ENCODE results near the gene PTCH1.

The PTCH1 gene

DNA sequence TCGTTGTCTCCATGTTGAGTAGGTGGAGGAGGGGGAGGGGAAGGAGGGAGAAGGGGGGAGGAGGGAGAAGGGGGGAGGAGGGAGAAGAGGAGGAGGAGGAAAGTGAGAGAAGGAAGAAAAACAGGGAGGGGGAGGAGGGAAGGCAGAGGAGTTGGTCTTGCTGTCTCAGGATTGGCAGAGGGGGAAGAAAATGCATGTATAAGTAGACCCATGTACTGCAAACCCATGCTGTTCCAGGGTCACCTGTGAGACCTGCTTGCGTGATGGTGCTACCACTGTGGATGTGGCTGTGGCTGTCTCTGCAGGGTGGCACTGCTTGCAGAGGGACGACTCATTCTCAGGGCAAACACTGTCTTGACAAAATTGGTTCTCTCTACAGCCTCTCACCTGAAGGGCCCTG is 76.3 kb downstream of the PTCH1 start:
- DNase-seq (ENCODE audit: low read depth in 2 of 2), result no peak

DNA sequence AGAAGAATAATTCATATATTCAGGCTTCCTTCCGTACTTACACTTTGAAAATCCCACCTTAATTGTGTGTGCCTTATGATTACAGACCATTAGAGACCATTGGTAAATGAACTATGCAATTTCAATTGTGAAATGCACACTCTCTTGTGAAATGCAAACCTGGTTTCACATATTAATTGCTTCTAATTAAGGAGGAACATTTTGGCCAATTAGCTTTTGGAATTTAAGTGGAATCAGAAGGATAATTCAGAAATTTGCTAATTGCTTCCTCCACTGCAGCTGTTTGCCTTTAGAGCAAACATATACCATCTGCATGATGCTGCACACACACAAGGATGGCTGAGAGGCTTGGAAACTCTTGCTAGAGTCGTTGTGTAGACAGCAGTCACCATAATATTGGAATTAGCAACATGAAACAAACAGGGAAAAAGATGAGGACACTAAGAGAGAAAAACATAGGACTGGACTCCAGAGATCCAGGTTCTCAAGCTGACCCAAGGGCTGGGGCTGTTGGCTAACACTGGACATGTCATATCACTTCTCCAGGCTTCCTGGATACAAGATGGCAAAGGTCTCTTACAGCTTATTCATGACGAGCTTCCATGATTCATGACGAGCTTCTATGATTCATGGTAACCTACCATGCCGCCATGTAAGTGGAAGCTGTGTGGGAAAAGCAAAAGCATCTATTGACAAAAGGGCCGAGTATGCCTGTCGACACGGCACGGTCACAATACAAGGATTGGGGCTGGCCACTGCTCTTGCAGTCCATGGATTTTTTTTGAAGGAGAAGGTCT is 78.0 kb downstream of the PTCH1 start:
- no peak for DNase-seq (ENCODE audit: low read depth in 2 of 2)

DNA sequence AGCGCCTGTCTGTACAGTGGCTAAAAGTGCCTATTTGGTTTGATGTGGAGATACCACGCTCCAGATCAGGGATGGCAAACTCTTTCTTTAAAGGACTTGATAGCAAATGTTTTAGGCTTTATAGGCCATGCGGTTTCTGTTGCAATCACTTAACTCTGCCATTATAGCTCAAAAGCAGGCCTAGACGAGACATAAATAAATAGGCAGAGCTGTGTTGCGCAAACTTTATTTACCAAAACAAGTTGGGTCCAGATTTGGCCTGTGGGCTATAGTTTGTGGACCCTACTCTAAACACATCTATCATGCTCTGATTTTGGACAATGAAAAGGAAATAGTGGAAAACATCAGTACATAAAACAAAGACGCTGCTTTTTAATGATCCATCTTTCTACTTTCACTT is 79.2 kb downstream of the PTCH1 start:
- DNase-seq (ENCODE audit: low read depth in 2 of 2), result no peak

DNA sequence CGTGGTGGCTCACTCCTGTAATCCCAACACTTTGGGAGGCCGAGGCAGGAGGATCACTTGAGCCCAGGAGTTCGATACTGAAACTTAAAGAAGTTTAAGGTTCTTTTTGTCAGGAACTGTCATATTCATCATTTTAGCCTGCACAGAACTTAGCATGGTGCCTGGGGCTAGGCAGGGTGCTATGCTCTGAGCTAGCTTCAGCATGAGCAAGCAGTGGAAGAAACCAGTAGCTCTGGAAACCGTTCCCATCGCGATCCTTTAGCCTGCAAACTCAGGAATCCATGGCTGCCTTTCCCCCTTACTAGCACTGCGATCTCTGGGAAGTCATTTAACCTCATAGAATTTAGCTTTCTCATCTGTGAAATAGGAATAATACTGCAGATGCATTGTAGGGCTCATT is 80.4 kb downstream of the PTCH1 start:
- DNase-seq (ENCODE audit: low read depth in 2 of 2), result no peak

DNA sequence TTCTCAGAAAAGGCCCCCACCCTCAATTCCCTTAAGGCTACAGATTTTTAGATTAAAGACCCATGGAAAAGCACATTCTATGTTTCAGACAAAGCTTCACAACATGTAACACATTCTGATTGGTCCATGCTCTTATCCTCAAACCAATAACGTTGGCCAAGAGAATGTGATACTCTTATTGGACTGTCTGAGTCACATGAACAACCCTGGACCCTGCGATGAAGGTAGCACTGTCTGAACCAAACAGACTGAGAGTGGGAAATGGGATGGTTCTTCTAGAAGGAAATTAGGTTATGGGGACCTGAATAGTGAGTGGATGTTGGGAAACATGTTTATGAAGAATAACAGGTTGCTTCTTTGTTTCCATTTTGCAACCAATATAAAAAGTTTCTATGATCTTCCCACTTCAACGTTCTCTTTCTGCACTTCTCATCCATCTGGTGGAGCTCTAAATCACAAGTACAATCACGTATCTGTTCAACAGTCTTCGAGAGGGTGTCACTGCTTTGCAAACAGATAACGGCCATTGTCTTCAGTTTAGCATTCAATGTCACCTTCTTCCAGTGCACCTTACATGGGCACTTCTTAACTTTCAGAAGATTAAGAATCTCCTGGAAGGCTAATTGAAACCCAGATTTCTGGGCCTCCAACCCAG is 81.6 kb downstream of the PTCH1 start:
- DNase-seq (ENCODE audit: low read depth in 2 of 2), result no peak

DNA sequence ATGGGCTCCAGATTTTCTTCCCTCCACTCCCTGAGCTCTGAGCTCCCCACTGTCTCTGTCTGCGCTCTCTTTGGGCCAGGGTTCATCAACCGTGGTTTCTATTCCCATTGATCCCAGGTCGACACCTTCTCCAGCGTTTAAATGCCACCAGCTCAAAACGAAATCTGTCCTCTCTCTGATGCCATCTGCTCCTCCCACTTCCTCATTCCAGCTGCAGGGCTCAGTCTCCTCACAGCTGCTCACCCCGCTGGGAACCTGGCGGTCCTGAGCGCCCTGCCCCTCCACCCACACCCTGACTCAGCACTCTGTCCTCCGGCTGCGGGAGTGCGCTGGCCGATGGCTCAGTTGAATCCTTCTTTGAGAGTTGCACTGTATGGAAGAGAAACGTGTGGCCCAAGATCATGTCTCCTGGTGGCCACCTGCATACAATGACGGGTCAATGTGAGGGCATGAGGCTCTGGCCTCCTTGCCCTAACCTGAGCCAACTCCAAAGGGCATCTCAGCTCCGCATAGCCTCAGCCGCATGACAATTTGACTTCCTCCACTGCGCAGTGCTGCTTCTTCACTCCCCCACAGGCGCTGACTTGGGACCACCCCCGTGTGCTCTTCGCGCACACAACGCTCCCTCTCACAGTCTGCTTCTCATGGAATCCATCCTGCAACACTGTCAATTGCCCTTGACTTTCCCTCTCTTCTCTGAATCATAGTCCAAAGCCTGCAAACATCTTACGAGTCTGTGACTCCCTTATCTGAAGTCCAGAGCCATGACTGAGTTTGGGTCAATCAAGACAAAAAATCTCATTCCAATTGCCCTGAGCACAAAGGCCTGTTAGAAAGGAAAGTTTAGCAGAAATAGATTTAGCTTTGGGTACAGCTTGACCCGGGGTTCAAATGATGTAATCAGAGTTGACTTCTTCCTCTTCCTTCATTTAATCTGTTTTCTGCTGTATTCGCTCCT is 82.4 kb downstream of the PTCH1 start:
- no peak for DNase-seq (ENCODE audit: low read depth in 2 of 2)

DNA sequence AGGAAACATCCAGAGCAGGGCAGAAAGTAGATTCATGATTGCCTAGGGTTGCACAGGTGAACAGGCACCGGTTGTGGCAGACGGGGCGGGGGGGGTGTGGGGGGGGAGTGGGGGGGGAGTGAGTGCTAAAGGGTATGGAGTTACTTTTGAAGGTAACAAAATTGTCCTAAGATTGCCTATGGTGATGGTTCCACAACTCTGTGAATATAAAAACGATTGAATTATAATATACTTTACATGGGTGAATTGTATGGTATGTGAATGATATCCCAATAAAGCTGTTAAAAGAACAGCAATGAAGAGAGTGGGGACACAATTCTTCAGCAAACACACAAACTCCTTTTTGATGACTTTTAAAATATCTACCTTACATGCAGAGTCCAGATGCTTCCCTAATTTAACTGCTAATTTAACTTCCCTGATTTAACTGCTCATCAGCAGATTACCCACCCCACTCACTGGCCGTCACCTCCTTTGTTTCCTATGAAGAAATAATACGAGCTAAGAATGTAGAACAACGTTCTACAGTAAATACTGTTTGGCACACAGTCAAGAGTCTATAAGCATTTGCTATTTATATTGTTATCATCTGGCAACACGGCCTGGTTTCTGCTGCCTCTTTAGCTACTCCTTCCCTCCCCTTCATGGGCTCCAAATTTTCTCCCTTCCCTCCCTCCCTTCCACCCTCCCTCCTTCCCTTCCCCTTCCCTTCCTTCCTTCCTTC is 83.5 kb downstream of the PTCH1 start:
- DNase-seq (ENCODE audit: low read depth in 2 of 2), result no peak

DNA sequence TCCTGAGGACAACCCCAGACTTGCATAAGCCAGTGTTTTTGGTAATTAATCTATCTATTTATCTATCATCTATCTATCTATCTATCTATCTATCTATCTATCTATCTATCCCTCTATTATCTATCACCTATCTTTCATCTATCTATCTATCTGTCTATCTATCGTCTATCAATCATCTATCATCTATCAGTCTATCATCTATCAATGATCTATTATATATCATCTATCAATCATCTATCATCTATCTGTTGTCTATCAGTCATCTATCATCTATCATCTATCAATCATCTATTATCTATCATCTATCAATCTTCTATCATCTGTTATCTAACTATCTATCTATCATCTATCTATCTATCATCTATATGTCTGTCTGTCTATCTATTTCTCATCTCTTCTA is 85.5 kb downstream of the PTCH1 start:
- DNase-seq (ENCODE audit: low read depth in 2 of 2), result no peak

DNA sequence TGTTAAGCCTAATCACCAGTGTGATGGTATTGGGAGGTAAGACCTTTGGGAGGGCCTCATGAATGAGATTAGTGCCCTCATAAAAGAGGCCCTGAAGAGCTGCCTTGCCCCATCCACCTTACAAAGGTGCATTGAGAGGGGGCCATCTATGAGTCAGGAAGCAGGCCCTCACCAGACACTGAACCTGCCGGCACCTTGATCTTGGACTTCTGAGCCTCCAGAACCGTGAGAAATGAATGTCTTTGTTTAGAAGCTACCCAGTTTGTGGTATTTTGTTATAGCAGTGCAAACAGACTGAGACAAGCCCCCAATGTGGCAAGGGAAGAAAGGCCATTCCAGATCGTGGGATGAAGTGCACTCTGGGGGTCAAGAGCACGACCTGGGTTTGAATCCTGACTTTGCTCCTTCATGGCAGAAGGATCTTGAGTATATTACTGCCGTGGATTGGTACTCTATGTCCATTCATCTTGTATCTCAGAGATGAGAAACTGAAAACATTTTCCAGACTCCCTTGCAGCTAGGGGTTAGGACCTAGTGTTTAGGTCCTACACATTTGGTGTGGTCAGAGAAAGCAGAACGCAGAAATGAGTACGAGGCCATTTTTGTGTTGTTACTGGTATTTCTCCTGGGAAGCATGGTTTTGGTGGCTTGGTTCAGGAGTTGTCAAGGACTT is 86.7 kb downstream of the PTCH1 start:
- no peak for DNase-seq (ENCODE audit: low read depth in 2 of 2)

DNA sequence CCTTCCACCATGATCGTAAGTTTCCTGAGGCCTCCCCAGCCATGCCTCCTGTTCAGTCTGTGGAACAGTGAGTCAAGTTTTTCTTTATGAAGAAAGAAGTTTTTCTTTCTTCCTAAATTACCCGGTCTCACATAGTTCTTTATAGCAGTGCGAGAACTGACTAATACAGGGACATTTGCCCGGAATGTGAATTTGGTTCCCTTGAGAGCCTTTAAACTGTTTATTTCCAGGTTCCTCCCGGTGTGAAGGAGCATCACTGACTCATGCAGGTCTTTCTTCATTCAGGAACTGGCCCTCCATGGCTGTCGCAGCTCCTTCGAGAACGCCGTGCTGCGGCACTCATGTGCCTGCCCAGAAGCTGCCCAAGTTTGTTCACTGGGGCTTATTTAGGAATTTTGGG is 87.7 kb downstream of the PTCH1 start:
- no peak for DNase-seq (ENCODE audit: low read depth in 2 of 2)

DNA sequence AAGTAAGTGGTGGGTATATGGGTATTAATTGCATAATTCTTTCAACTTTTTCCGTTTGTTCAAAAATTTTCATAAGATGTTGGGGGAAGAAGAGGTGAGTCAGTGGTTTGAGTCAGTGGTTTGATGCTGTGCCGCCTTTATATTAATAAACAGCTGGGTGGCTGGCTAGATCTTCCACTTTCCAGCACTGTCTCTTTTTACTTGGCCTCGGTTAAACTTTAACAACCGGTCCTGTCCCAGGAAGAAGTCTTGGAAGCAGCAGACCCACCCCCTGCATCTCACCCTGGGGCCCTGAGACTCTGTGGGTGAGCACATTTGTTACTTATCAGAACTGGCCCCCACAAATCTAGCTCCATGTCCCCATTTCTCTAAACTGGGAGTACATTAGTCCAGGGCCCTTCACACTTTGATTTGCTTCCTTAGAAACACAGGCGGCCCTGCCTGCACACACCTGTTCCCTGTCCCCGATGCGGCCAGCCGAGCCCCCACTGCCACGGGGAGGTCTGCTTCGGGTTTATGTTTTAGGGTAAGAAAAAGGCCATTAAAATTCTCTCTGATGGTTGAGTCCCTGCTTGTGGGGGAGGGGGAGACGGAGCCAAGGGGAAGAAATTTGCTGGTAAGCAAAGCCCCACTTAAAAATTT is 90.7 kb downstream of the PTCH1 start:
- DNase-seq (ENCODE audit: low read depth in 2 of 2), result no peak

DNA sequence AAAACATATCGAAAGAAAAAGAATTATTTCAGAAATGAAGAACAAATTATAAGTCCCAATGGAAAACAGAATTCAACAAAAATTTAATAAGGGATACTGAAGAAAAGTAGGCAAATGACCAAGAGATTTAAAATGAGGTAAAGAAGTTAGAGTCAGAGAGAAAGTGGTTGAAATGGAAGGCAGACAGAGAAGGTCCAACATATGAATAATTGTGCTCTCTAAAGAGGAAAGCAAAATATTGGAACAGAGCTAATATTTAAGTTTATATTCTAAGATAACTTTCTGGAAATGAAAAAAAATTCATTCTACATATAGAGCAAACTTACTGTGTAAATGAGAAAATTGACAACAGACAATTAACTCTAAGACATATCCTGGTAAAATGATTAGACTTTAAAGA is 94.1 kb downstream of the PTCH1 start:
- no peak for DNase-seq (ENCODE audit: low read depth in 2 of 2)

DNA sequence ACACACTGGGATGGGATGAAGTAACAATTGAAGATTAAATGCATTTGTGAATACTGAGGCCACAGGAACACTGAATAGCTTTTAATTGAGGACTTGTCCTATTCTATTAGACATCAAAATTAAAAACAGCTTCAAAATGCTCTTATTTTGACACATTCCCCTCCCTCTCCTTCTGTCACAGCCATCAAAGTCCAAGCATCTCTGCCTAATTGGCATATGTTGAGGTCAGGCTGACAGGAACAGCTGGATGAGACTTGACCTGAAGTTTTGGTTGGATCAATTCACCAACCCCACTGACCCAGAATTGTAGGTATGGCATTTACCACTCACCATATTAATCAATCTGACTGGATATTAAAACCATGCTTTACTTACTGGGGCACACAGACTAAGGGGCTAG is 96.3 kb downstream of the PTCH1 start:
- no peak for DNase-seq (ENCODE audit: low read depth in 2 of 2)

DNA sequence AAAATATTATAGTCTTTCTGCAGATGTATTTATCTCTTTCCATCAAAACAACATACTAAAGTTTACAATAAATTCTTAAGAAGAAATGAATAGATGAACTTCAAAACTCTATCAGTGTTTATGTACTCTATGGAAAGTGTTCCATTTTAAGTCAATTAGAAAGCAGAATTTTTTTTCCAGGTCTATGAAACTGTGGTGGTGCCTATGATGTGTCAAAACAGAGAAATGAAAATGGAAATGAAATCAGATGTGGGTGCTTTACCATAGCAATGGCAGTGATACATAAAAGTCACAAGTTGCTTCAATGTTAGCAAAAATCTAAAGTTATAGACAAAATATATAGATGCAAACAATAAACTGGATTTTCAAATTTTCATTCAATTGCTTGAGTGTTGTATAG is 97.3 kb downstream of the PTCH1 start:
- DNase-seq (ENCODE audit: low read depth in 2 of 2), result no peak

DNA sequence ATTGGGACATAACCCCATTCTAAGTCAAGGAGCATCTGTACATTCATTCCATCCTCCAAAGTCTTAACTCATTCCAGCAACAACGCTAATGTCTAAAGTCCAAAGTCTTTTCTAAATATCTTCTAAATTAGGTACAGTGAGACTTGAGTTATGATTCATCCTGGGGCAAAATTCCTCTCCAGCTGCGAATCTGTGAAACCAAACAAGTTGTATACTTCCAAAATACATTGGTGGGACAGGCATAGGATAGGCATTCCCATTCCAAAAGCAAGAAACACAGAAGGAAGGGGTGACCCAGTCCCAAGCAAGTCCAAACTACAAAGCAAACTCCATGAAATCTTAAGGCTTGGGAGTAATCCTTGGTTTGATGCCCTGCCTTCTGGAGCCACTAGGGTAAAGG is 101.6 kb downstream of the PTCH1 start:
- no peak for DNase-seq (ENCODE audit: low read depth in 2 of 2)

DNA sequence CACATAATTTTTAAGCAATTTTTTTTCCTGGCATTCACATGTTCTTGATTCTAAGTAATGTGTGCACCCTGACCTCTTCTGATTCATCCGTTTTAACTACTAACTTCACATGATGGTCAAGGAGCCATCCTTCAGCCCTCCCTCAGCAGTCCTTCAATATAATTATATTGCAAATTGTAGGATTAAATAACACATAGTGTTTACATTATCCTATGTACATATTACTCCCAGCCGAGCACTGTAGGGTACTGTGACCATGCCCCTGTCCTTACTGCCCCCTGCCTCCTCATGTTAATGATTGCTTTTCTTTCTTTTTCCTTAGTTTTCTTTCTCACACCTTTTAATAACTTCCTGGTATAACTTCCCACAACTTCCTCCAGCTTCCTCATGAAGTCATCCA is 103.0 kb downstream of the PTCH1 start:
- no peak for DNase-seq (ENCODE audit: low read depth in 2 of 2)

DNA sequence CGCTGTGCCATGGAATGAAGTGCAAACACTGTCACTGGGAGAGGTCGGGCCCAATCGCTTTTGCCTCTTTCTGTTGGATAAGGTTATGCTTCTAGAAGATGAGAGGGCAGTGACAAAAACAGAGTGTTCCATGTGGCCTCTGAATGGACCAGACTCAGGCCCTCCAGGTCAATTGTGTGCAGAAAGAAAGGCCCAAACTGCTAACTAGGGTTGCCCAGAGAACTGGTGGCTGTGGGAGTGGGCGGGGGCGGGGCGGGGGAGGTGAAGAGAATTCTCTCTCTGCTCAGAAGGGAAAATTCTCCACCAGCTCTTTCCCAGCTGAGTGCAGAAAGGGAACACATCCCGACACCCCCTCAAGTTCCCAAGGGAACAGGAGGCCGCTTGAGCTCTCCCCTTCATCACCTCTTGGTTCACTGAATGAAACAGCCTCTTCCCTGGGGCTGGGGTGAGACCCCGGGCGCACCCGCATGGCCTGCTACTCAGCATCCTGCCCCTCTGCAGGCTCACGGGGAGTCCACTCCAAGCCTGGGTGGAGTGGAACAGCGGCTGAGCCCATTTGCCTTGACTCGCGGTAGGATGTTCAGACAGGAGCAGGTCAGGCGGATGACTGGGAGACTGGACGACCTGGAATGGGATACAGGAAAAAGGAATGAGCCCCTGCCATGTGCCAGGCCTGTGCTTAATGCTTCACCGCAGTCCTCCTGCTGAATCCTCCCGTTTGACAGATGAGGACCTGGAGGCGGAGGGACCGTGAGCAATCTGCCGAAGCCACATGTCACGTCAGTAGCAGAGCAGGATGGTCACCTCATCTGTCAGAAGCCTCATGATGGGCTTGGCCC is 105.5 kb downstream of the PTCH1 start:
- no peak for DNase-seq (ENCODE audit: low read depth in 2 of 2)

DNA sequence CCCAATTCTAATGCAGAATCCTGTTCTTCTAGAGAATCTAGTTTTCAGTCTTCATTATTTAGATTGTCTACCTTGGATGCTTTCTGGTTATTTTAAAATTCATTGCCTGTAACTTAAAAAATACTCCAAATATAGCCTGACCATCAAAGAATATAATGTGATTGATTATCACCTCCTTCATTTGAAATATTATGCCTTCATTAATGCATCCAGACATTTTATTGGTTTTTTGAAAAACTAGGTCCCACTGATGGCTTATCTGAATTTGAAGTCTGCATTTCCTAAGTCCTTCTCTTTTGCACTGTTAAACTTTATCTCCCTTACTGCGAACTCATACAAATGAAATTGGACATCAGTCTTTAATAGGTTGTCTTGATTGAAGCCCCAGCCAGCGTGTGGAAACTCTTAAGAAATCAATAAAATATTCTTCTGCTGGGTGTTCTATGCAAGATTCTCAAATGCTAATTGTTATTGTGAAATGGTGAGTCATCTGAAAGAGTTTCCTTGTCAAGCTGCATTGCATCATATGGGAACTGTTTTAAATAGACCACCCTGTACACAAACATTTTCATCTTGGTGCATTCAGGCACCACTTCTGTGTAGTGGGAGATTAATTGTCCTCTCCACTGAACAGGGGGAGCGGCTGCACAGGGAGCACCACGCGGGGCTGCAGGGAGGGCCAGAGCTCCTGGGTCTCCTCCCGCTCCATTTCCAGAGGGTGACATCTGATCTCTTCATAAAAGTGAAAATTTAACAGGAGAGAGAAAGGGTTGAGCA is 106.9 kb downstream of the PTCH1 start:
- DNase-seq (ENCODE audit: low read depth in 2 of 2), result no peak

DNA sequence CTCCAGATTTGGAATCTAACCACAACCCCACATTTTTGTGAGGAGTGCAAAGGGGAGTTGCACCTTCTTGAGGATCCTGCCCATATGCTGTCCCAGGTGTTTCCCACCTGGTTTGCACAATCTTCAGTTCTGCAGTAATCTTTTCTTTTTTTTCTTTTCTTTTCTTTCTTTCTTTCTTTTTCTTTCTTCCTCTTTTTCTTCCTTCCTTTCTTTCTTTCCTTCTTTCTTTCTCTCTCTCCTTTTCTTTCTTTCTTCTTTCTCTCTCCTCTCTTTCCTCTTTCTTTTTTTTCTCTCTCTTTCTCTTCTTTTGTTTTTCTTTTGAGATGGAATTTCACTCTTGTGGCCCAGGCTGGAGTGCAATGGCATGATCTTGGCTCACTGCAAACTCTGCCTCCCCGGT is 109.2 kb downstream of the PTCH1 start:
- no peak for DNase-seq (ENCODE audit: low read depth in 2 of 2)

All from stimulated activated CD8-positive, alpha-beta memory T cell treated with anti-CD3 and anti-CD28 coated beads, Interleukin-2, amount 100 ng/mL, for 1 hour (primary cell).